Measurements from ENCODE around the gene MRPS7. TPM values are rescaled to one million over a fixed set of nuclear protein-coding genes. Genes with fewer than 3 reads are reported as not detected.

The MRPS7 gene
- polyA plus RNA-seq, 3 donors: 26.7 to 122 (median 101) TPM

DNA sequence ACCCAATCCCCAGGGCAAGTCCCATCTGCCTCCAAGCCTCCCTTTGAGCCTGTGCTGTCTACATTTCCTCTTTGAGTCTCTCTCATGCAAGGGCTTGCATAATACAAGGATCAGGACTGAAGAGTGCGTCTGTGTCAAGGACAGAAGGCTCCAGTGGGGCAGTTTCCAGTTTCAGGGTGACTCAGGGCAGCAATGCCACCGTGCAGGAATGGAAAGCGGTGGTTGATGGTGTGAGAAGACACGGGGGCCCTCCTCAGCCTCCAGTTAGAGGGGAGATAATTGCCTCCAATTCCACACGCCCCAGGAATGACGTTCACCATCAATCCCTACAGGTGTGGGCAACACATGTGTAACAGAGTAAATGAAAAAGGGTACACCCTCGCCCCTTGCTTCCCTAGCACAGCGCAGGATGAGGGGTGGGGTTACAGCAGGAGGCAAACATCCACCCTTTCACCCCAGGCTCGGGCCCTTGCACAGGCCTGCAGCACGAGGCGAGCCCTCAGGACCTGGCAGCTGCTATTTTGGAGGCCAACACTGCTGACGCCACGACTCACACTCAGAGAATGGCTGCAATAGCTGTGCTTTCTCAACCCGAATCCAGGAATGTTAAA, 52.4 kb downstream of the MRPS7 start:
- no peaks in the 10 kb centered on the region for H3K27me3 ChIP-seq (ENCODE audit: control insufficient read depth in 2 of 2, insufficient read depth in 2 of 2, low read length in 2 of 2)
- H3K9me3 ChIP-seq (replicated peaks in 1 of 2; ENCODE audit: control insufficient read depth in 1 of 2, insufficient read depth in 1 of 2, low read length in 2 of 2): no peaks in the 10 kb centered on the region
- WGBS (ENCODE audit: insufficient coverage): 4% methylated on average over 7 of the region's 14 CpGs
- Mint-ChIP-seq H3K4me1 (peaks cover 91% of the 10 kb centered on the region), H3K36me3 (peaks cover 24 to 34% of the 10 kb centered on the region in 2 donors), H3K9me3 (peaks cover 0 to 2% (median 0%) of the 10 kb centered on the region in 7 donors), H3K4me3 (peak overlapping the region in 1 of 2 donors; percentile 31), H3K27ac (peak overlapping the region; percentile 97 to 99 (median 98)), H3K27me3 (ENCODE audit: low read depth in 3 of 3) (peaks cover 0 to 14% (median 0%) of the 10 kb centered on the region in 3 donors)
- TF ChIP-seq, protein P1, sequence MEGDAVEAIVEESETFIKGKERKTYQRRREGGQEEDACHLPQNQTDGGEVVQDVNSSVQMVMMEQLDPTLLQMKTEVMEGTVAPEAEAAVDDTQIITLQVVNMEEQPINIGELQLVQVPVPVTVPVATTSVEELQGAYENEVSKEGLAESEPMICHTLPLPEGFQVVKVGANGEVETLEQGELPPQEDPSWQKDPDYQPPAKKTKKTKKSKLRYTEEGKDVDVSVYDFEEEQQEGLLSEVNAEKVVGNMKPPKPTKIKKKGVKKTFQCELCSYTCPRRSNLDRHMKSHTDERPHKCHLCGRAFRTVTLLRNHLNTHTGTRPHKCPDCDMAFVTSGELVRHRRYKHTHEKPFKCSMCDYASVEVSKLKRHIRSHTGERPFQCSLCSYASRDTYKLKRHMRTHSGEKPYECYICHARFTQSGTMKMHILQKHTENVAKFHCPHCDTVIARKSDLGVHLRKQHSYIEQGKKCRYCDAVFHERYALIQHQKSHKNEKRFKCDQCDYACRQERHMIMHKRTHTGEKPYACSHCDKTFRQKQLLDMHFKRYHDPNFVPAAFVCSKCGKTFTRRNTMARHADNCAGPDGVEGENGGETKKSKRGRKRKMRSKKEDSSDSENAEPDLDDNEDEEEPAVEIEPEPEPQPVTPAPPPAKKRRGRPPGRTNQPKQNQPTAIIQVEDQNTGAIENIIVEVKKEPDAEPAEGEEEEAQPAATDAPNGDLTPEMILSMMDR (IDR thresholded peaks at IDR 0.05): no peak
- intact Hi-C loops (cut with micrococcal nuclease): loop anchor here in 1 of 2 donors (2.0 kb wide), 1 partner anchor 19 kb away; no protein-coding TSS in a partner anchor
- peak; percentile 95 to 98 (median 98) for DNase-seq
- H2AFZ ChIP-seq (ENCODE audit: insufficient read depth, low read depth, low read length, poor library complexity, severe bottlenecking): no peak overlapping the region
- H3K36me3 ChIP-seq (replicated peaks in 1 of 2; ENCODE audit: control insufficient read depth in 1 of 2, insufficient read depth in 2 of 2, low read length in 2 of 2): peaks cover 17 to 20% of the 10 kb centered on the region in 2 donors
- peaks cover 99 to 100% of the 10 kb centered on the region in 2 donors for H3K4me1 ChIP-seq (ENCODE audit: control insufficient read depth in 1 of 2, insufficient read depth in 2 of 2, low read length in 2 of 2)
- peaks cover 48% of the 10 kb centered on the region for H3K79me2 ChIP-seq (ENCODE audit: insufficient read depth, low read length)
- H3K9ac ChIP-seq (ENCODE audit: insufficient read depth, low read length, poor library complexity, severe bottlenecking): peak overlapping the region; percentile 81
- peak overlapping the region; percentile 16 for H3K4me2 ChIP-seq (replicated peaks; ENCODE audit: extremely low read depth, low read length, poor library complexity, severe bottlenecking)
- no peak overlapping the region for H3K4me3 ChIP-seq (replicated peaks in 1 of 3; ENCODE audit: low read depth in 2 of 3, low read length in 3 of 3)
- H4K20me1 ChIP-seq (ENCODE audit: insufficient read depth, low read length): no peaks in the 10 kb centered on the region
- H3K27ac ChIP-seq (ENCODE audit: low read depth in 1 of 2, low read length in 2 of 2): peak overlapping the region; percentile 98 to 100

DNA sequence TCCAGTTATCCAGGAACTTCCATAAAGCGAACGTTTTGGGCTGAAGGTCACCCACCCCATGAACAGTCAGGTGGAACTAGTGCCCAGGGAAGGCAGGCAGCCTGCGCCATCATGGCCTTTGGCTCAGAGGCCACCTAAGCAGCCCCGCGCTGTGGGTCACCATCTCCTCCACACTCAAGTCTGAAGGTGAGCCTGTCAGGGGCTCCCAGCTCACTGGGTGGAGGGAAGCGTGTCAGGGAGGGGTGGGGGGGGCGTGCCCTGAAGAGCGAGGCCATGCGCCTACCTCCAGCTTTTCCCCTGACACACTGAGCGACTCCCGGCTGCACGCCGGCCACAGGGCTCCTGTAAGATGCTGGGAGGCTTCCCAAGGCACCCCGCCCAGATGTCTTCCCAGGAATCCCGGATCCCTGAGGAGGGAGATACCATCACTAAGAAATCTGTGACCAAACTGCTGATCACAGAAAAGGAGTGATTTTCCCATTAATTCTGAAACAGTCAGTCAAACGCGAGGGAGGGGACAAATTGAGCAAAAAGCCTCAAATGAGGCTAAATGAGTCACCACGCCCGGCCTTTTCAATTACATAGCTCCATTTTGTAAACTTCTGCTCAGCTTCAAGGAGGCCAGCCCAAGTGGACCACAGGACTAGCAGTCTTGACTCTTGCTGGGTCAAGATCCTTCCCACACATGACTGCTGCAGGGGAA, 54.0 kb downstream of the MRPS7 start:
- TF ChIP-seq, protein P1 (IDR thresholded peaks at IDR 0.05): no peak
- H3K9ac ChIP-seq (ENCODE audit: insufficient read depth, low read length, poor library complexity, severe bottlenecking): peak overlapping the region; percentile 81
- Mint-ChIP-seq H3K27ac (peak overlapping the region; percentile 93 to 99 (median 98)), H3K9me3 (peaks cover 0 to 2% (median 0%) of the 10 kb centered on the region in 7 donors), H3K4me1 (peaks cover 77% of the 10 kb centered on the region), H3K36me3 (peaks cover 37 to 51% of the 10 kb centered on the region in 2 donors), H3K27me3 (ENCODE audit: low read depth in 3 of 3) (peaks cover 0 to 14% (median 0%) of the 10 kb centered on the region in 3 donors), H3K4me3 (no peak overlapping the region)
- no peaks in the 10 kb centered on the region for H4K20me1 ChIP-seq (ENCODE audit: insufficient read depth, low read length)
- no peaks in the 10 kb centered on the region for H3K27me3 ChIP-seq (ENCODE audit: control insufficient read depth in 2 of 2, insufficient read depth in 2 of 2, low read length in 2 of 2)
- peaks cover 34 to 36% of the 10 kb centered on the region in 2 donors for H3K36me3 ChIP-seq (replicated peaks in 1 of 2; ENCODE audit: control insufficient read depth in 1 of 2, insufficient read depth in 2 of 2, low read length in 2 of 2)
- peak overlapping the region; percentile 98 to 100 for H3K27ac ChIP-seq (ENCODE audit: low read depth in 1 of 2, low read length in 2 of 2)
- peak; percentile 78 to 91 (median 86) for DNase-seq
- peaks cover 60% of the 10 kb centered on the region for H3K79me2 ChIP-seq (ENCODE audit: insufficient read depth, low read length)
- intact Hi-C loops (cut with micrococcal nuclease): no loop called here
- peak overlapping the region in 1 of 3 experiments; percentile 7 for H3K4me3 ChIP-seq (replicated peaks in 1 of 3; ENCODE audit: low read depth in 2 of 3, low read length in 3 of 3)
- no peak overlapping the region for H2AFZ ChIP-seq (ENCODE audit: insufficient read depth, low read depth, low read length, poor library complexity, severe bottlenecking)
- H3K9me3 ChIP-seq (replicated peaks in 1 of 2; ENCODE audit: control insufficient read depth in 1 of 2, insufficient read depth in 1 of 2, low read length in 2 of 2): no peaks in the 10 kb centered on the region
- H3K4me2 ChIP-seq (replicated peaks; ENCODE audit: extremely low read depth, low read length, poor library complexity, severe bottlenecking): no peak overlapping the region
- peaks cover 83 to 85% of the 10 kb centered on the region in 2 donors for H3K4me1 ChIP-seq (ENCODE audit: control insufficient read depth in 1 of 2, insufficient read depth in 2 of 2, low read length in 2 of 2)
- WGBS (ENCODE audit: insufficient coverage): 50% methylated on average over 4 of the region's 19 CpGs

Other genes starting within 250 kb of the MRPS7 start
- gene MRPL58, start 249.2 kb upstream of the MRPS7 start, polyA plus RNA-seq: 10 to 100 TPM; 18.9 to 52.6 (median 44.4) TPM
- 100 to 1,000 TPM; 139 to 451 (median 437) TPM for gene ATP5PD, start 214.9 kb upstream of the MRPS7 start, polyA plus RNA-seq
- gene KCTD2, start 214.7 kb upstream of the MRPS7 start, polyA plus RNA-seq: 10 to 100 TPM in 1 of 3 donors, 1 to 10 TPM in 2; 2.8 to 17.0 (median 2.9) TPM
- 10 to 100 TPM; 26.1 to 99.4 (median 27.0) TPM for gene SLC16A5, start 173.9 kb upstream of the MRPS7 start, polyA plus RNA-seq
- 10 to 100 TPM in 1 of 3 donors, 1 to 10 TPM in 2; 1.3 to 11.8 (median 2.1) TPM for gene ARMC7, start 151.9 kb upstream of the MRPS7 start, polyA plus RNA-seq
- 10 to 100 TPM; 27.8 to 45.6 (median 36.2) TPM for gene NT5C, start 130.1 kb upstream of the MRPS7 start, polyA plus RNA-seq
- gene JPT1, start 107.4 kb upstream of the MRPS7 start, polyA plus RNA-seq: 100 to 1,000 TPM in 2 of 3 donors, 10 to 100 TPM in 1; 79.7 to 181 (median 156) TPM
- gene SUMO2, start 78.9 kb upstream of the MRPS7 start, polyA plus RNA-seq: 100 to 1,000 TPM in 2 of 3 donors, 10 to 100 TPM in 1; 64.9 to 318 (median 282) TPM
- gene NUP85, start 56.2 kb upstream of the MRPS7 start, polyA plus RNA-seq: 10 to 100 TPM; 36.3 to 94.2 (median 38.7) TPM
- 100 to 1,000 TPM in 1 of 3 donors, 10 to 100 TPM in 1, 1 to 10 TPM in 1; 4.3 to 162 (median 15.7) TPM for gene GGA3, start 273 bp upstream of the MRPS7 start, polyA plus RNA-seq
- gene MIF4GD, start 9.4 kb downstream of the MRPS7 start, polyA plus RNA-seq: 100 to 1,000 TPM in 1 of 3 donors, 10 to 100 TPM in 2; 66.9 to 103 (median 80.6) TPM
- 10 to 100 TPM; 14.4 to 21.5 (median 18.8) TPM for gene SLC25A19, start 27.6 kb downstream of the MRPS7 start, polyA plus RNA-seq
- 100 to 1,000 TPM; 164 to 338 (median 262) TPM for gene GRB2, start 143.8 kb downstream of the MRPS7 start, polyA plus RNA-seq
- 100 to 1,000 TPM in 1 of 3 donors, 1 to 10 TPM in 2; 7.2 to 129 (median 8.4) TPM for gene TMEM94, start 194.8 kb downstream of the MRPS7 start, polyA plus RNA-seq